ENCODE results near the gene EIF3J. TPM values are rescaled to one million over a fixed set of nuclear protein-coding genes. Genes with fewer than 3 reads are reported as not detected.

The EIF3J gene
- total RNA-seq, 1 donor from 2014 or later, result 83.1 TPM

DNA sequence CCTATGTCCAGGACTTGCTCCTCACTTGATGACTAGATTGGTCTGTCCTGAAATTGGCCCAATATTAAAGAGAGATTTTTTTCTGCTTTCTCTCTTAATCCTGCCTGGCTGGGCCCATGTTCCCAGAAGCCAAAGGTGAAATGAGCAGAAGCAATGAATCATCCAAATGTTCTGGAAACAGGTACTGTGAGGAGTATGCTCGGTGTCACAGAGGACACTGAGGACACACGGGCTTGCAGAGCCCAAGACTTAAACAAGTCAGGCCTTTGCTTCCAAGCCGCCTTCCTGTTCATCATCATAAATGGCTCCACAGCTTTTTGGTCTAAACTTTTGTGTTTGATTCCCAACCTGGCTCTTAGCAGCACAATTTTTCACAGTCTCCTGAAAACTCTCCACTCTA lies 31.4 kb downstream of the EIF3J start:
- Mint-ChIP-seq H3K4me3 (ENCODE audit: unreplicated experiment) (no peak overlapping the region), H3K27me3 (ENCODE audit: unreplicated experiment) (peaks cover 3% of the 10 kb centered on the region), H3K36me3 (ENCODE audit: low read depth, unreplicated experiment) (peaks cover 39% of the 10 kb centered on the region), H3K4me1 (ENCODE audit: unreplicated experiment) (peaks cover 2% of the 10 kb centered on the region), H3K9me3 (ENCODE audit: unreplicated experiment) (no peaks in the 10 kb centered on the region), H3K27ac (ENCODE audit: unreplicated experiment) (no peak overlapping the region)
- TF ChIP-seq CTCF (IDR thresholded peaks at IDR 0.05; ENCODE audit: unreplicated experiment), result no peak
- no peak for DNase-seq (ENCODE audit: low spot score)

DNA sequence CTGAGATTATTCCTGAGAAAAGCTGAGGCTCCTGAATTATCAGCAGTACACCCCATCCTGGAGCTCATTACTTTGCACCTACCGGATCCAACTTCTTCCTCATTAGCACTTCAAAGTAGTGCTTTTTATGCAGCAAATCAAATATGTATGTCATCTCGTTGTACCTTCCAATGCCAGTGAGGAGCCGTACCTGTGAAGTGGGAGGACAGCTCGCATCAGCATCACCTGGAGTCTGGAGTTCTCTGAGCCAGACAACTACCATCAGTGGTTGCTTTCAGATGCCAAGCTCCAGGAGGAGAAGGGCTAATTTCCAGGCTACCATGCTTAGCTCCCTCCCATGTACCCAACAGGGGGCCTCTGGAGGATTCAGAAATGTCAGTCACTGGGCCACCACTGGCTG lies 32.4 kb downstream of the EIF3J start:
- H3K36me3 Mint-ChIP-seq (ENCODE audit: low read depth, unreplicated experiment), result peaks cover 31% of the 10 kb centered on the region
- no peak for TF ChIP-seq CTCF (IDR thresholded peaks at IDR 0.05; ENCODE audit: unreplicated experiment)
- no peak overlapping the region for H3K4me3 Mint-ChIP-seq (ENCODE audit: unreplicated experiment)
- peaks cover 4% of the 10 kb centered on the region for H3K27me3 Mint-ChIP-seq (ENCODE audit: unreplicated experiment)
- DNase-seq (ENCODE audit: low spot score), result no peak
- H3K27ac Mint-ChIP-seq (ENCODE audit: unreplicated experiment), result no peak overlapping the region
- no peaks in the 10 kb centered on the region for H3K9me3 Mint-ChIP-seq (ENCODE audit: unreplicated experiment)
- peaks cover 2% of the 10 kb centered on the region for H3K4me1 Mint-ChIP-seq (ENCODE audit: unreplicated experiment)

DNA sequence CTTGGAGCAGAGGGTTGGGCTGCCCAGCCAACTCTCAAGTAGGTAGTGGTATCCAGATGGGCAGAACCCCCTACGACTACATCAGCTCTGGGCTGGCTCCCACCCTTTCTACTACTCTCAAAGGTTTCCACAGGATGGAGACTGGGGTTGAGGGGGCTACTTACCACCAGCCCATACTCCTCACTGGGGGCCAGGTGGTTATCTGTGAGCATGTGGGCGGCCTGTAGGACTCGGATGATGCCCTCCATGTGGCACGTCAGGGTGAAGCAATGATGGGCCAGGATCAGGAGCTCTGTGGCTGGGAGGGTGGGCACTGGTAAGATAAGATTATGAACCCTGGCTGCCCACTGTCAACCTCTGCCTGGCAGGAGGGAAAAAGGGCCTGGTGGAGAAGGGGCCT lies 33.4 kb downstream of the EIF3J start:
- Mint-ChIP-seq H3K4me3 (ENCODE audit: unreplicated experiment) (no peak overlapping the region), H3K9me3 (ENCODE audit: unreplicated experiment) (no peaks in the 10 kb centered on the region), H3K27ac (ENCODE audit: unreplicated experiment) (no peak overlapping the region), H3K4me1 (ENCODE audit: unreplicated experiment) (peaks cover 2% of the 10 kb centered on the region), H3K27me3 (ENCODE audit: unreplicated experiment) (peaks cover 7% of the 10 kb centered on the region), H3K36me3 (ENCODE audit: low read depth, unreplicated experiment) (peaks cover 30% of the 10 kb centered on the region)
- DNase-seq (ENCODE audit: low spot score), result no peak
- no peak for TF ChIP-seq CTCF (IDR thresholded peaks at IDR 0.05; ENCODE audit: unreplicated experiment)

DNA sequence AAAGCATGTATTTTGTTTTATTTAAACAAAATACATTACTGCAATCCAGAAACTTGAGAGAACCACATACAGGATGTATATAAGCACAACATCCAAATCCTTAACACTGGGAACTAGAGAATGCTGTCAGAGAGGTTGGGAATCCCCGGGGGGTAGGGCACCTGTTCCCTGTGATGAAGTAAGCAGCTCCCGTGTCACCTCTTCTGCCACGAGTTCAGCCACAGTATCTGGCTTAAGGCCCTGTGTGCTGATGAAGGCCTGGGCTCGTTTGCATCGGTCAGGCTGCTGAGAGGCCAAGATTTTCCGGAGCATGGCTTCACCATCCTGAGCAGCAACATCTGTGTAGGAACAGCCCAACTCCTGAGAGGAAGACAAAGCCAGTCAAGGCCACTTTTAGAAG lies 36.4 kb downstream of the EIF3J start:
- H3K4me3 Mint-ChIP-seq (ENCODE audit: unreplicated experiment), result no peak overlapping the region
- H3K36me3 Mint-ChIP-seq (ENCODE audit: low read depth, unreplicated experiment), result peaks cover 12% of the 10 kb centered on the region
- H3K27ac Mint-ChIP-seq (ENCODE audit: unreplicated experiment), result no peak overlapping the region
- no peaks in the 10 kb centered on the region for H3K4me1 Mint-ChIP-seq (ENCODE audit: unreplicated experiment)
- H3K27me3 Mint-ChIP-seq (ENCODE audit: unreplicated experiment), result peaks cover 7% of the 10 kb centered on the region
- DNase-seq (ENCODE audit: low spot score), result no peak
- TF ChIP-seq CTCF (IDR thresholded peaks at IDR 0.05; ENCODE audit: unreplicated experiment), result no peak
- no peaks in the 10 kb centered on the region for H3K9me3 Mint-ChIP-seq (ENCODE audit: unreplicated experiment)

GRCh38 chr15:44574734-44575133 lies 37.8 kb downstream of the EIF3J start:
- H3K9me3 Mint-ChIP-seq (ENCODE audit: unreplicated experiment), result no peaks in the 10 kb centered on the region
- no peak for TF ChIP-seq CTCF (IDR thresholded peaks at IDR 0.05; ENCODE audit: unreplicated experiment)
- DNase-seq (ENCODE audit: low spot score), result no peak
- H3K27me3 Mint-ChIP-seq (ENCODE audit: unreplicated experiment), result peaks cover 4% of the 10 kb centered on the region
- H3K27ac Mint-ChIP-seq (ENCODE audit: unreplicated experiment), result no peak overlapping the region
- peaks cover 12% of the 10 kb centered on the region for H3K36me3 Mint-ChIP-seq (ENCODE audit: low read depth, unreplicated experiment)
- peak overlapping the region; percentile 50 for H3K4me3 Mint-ChIP-seq (ENCODE audit: unreplicated experiment)
- H3K4me1 Mint-ChIP-seq (ENCODE audit: unreplicated experiment), result no peaks in the 10 kb centered on the region

Measured in endothelial cell (in vitro differentiated cells).